Mammary epithelial cell (primary cell): ENCODE results near the gene TCP1.

ENCODE experiments used
- CTCF ChIP-seq, 2 donors: IDR thresholded peaks in 1 of 2; conservative IDR thresholded peaks in 1 of 2; 2 replicates each; pipeline ENCODE4 v1.5.1; 2011 to 2012; ENCODE audit warnings: inconsistent platforms in 2 of 2, low read length in 2 of 2, mild to moderate bottlenecking in 2 of 2, control low read depth in 1 of 2, low read depth in 1 of 2; ENCODE audit not compliant: insufficient read depth in 1 of 2; ENCODE audit errors: extremely low read depth in 1 of 2
- EZH2 ChIP-seq: IDR thresholded peaks from 2 replicates; pipeline ENCODE4 v1.6.1; 2012; ENCODE audit warnings: low read length, inconsistent platforms, borderline replicate concordance

DNA sequence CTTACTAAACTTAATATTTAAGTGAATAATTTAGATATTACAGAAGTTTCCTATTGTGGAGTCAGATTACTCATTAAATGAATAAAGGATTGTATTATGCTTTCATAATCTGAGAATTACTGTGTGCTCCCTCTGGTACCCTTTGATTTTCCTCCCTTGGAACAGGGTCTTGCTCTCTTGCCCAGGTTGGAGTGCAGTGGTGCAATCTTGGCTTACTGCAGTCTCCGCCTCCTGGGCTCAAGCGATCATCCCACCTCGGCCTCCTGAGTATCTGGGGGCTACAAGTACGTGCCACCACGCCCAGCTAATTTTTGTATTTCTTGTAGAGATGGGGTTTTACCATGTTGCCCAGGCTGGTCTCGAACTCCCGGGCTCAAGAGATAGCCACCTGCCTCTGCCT lies 52.5 kb downstream of the TCP1 start:
- TF ChIP-seq CTCF (conservative IDR thresholded peaks at IDR 0.05 in 1 of 2, IDR thresholded peaks at IDR 0.05 in 1 of 2; ENCODE audit: extremely low read depth in 1 of 2, insufficient read depth in 1 of 2, low read depth in 1 of 2, low read length in 2 of 2) (no peak), EZH2 (no peak)
